B cell (primary cell): Measurements from ENCODE around the gene UBE2E3.

Experiments
- CTCF ChIP-seq: fragments of 200-600 bp; IDR thresholded peaks from one replicate; pipeline ENCODE4 v1.8.0; 2022; ENCODE audit warnings: antibody characterized with exemption, mild to moderate bottlenecking
- EZH2 ChIP-seq: IDR thresholded peaks from 2 replicates; pipeline ENCODE4 v1.6.1; 2012; ENCODE audit warnings: borderline replicate concordance, low read depth, mild to moderate bottlenecking, moderate library complexity, low read length; ENCODE audit not compliant: insufficient read depth, poor library complexity, severe bottlenecking

DNA sequence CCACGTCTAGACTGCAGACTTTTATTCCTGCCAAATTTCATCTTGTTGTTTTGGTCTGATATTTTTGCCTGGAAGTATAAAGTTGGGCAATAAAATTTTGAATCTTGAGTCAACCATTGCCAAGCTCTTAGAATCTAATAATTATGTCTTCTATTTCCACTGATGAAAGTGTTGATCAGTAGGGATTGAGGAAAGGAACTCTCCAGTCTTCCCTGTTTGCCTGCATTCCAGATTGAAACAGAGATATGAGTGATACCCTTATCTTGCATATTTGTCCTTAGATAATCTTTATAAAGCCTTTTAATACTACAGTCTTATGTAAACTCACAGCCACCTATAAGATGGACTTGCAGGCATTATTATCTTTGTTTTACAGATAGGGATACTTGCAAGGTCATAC is 45.5 kb upstream of the UBE2E3 start:
- TF ChIP-seq EZH2 (no peak), CTCF (no peak)
